GM18868 (cell line): ENCODE measurements around the gene LRRC42.

Experiments used
- ATAC-seq: cut with Tn5 transposase; IDR thresholded peaks from one replicate; pipeline ENCODE4 v1.9.1; 2021; ENCODE audit warnings: mild to moderate bottlenecking, moderate library complexity; ENCODE audit not compliant: unreplicated experiment

Gene LRRC42

DNA sequence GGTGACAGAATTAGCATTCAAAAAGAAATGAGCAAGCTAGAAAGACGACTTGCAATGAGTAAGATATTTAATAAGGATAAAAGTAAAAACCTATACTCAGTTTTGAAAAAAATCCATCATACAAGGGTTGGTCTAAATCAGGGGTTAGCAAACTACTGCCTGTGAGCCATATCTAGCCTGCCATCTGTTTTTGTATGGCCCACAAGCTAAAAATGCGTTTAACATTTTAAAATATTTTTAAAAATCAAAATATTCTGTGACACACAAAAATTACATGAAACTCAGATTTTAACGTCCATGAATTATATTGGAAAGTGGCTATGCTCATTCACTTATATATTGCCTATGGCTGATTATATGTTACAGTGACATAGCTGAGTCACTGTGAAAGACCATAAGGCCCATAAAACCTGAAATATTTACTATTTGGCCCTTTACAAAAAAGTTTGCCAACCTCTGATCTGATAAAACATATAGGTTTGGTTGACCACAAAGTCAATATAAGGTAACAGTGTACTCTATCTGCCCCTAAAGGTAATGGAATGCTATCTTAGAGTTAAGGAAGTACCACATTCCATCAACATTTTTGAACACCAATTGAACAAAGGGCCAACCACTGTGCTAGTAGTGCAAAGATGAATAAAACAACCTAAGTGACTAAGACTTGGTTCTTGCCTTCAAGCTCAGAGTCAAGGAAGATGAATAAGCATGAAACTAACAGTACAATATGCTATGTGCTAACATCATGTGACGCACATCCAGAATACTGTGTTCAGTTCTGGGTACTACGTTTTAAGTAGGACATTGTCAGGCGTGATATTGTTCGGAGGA is 3.8 kb upstream of the LRRC42 start:
- ATAC-seq = no peak

DNA sequence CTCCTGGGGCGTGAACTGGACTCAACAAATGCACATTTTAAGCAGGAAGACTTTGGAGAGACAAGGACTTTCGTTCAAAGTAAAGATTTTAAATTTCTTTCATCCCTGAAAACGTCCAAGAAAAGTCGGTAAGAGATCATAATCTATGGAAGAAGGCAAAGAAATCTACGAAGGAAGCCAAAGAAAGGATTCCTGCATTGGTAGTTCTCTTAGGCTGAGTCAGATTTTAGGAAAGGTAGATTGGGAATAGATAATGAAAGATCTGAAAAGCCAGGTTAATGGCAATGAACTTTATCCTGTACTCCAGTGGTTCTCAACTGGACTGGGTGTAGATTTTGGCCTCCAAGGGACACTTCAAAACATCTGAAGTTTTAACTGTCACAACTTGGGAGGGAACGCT is 3.1 kb upstream of the LRRC42 start:
- ATAC-seq = no peak

DNA sequence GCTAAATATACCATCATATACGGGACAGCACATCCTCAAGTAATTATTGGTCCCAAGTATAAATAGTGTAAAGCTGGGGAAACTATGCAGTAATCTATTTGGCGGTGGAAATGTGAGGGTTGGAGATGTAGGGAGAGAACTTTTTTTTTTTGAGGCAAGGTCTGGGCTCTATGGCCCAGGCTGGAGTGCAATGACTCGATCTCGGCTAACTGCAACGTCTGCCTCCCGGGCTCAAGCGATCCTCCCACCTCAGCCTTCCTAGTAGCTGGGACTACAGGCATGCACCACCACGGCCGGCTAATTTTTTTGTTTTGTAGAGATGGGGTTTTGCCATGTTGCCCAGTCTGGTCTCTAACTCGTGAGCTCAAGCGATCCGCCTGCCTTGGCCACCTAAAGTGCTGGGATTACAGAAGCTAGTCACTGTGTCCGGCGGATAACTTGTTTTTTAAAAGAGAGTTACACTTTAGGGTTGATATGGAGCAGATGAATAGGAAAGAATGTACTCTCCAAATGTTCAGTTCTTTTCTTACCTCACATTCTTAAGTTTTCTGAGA is 2.6 kb upstream of the LRRC42 start:
- no peak for ATAC-seq

DNA sequence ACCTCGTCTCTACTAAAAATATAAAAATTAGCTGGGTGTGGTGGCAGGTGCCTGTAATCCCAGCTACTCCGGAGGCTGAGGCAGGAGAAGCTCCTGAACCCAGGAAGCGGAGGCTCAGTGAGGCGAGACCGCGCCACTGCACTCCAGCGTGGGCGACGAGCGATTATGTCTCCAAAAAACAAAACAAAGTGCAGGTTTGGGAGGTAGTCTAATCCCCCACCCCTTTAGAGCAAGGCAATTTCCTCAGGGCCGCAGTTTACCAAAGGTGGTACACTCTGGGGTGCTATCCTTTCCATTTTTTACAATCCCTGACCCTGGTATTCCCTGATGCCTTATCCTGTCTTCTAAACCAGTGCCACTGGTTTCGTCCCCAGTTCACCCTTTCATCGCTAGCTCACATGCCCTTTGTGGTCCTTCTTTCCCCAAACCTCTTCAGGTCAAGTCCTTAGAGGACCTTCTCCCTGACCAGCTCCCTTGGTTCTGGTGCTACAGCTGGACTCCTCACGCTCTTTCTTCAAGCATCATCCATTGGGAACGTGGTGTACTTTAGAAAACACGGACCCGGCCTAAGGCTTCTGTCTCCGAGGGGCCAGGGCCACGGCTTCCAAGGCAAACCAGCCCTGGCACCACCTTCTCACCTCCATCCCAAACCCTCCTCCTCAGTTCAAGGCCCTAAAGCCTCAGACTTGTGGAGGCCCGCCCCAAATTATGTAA is 1.5 kb upstream of the LRRC42 start:
- no peak for ATAC-seq

DNA sequence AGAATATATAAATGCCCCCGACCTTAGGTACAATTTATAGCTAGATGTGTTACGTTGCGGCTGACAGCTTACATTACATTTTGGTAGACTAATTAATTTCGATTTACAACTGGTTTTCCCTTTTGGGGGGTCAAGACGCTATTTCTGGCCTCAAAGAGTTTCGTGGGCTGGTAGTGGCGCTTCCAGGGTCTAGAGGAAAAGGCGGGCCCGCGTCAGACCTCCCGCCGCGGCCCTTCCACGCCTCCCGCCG is 1.0 kb upstream of the LRRC42 start:
- no peak for ATAC-seq

DNA sequence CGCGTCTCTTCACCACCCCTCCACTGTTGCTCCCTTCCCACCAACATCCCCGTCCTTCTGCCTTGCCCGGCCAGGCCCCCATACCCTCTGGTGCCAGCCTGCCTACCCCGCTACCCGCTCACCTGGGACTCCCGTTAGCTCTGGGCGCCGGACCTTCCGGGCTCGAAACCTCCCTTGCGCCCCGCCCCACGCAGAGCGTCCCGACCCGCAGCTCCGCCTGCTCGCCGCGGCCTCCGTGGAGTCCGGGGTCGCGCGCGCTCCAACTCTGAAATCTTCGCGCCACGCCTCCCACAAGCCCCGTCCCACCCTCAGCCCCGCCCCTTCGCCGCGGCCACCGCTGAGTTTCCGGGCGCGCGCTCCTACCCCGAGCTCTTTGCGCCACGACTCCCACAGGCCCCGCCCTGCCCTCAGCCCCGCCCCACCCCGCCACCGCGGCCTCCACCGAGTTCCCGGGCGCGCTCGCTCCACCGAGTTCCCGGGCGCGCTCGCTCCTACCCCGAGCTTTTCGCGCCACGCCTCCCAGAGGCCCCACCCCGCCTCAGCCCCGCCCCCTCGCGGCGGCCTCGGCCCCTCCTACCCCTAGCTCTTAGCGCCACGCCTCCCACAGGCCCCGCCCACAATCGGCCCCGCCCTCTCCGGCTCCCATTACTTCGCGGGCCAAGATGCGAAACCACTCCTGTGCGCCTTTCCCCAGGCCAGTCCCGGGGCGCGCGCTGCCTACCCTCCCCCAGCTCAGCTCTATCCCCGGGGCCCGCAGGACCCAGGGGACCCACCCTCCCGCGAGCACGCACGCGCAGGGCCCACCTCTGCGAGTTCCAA is 508 bp upstream of the LRRC42 start, which contains the start of gene IFT25:
Gene IFT25 (minus strand): TSS at position 267 of the 819 bp plus-strand sequence. CDS start 5,617 bp downstream, outside the sequence.
- peak; percentile 73 for ATAC-seq

DNA sequence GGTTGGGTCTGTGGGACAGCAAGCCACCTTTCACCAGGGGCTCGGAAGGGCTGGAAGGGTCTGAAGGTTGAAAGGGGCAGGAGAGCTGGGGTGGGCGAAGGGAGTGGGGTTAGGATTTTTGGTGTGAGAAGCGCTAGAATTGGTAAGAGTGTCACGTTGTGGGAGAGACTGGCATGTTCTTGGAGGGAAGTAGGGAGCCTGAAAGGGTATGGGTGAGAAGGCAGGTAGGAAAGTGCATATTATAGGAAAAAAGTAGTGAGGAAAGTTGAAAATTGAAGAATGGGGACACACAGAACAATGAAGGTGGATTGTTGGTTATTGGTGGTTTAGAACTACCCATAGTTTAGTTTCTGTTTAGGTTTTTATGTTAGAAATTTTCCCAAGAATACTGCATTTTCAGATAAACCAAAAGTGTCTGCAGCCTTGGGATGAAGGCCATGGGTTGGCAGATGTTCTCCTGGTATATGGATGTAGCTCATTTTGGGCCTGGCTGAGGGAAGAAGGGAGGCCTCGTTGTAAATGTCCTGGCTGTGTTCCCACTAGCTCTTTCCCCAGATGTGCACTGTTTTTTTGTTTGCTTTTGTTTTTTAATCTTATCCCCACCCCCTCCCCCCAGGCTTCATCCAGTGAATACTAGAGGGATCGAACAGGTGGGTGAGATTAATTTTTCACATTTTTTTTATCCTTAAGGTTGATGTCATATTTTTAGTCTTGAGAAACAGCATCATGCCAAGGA is 1.2 kb downstream of the LRRC42 start:
- ATAC-seq = no peak

DNA sequence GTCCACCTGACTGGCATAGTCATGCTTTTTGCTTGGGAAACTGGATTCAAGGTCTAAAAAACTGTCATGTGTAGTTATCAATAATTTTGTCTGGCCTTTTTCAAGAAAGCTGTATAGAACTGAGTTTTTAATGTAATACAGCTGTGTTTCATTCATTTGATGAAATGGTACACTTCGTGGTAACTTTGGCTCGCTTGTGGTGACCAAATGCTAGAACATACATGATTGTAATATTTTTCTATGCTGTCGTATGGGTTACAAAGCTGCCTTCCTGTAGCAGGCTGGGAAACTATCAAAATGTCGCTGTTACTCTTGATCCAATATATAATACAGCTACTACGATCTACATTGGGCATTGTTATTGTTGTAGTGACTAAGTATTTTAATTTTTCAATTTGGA is 2.1 kb downstream of the LRRC42 start:
- no peak for ATAC-seq

DNA sequence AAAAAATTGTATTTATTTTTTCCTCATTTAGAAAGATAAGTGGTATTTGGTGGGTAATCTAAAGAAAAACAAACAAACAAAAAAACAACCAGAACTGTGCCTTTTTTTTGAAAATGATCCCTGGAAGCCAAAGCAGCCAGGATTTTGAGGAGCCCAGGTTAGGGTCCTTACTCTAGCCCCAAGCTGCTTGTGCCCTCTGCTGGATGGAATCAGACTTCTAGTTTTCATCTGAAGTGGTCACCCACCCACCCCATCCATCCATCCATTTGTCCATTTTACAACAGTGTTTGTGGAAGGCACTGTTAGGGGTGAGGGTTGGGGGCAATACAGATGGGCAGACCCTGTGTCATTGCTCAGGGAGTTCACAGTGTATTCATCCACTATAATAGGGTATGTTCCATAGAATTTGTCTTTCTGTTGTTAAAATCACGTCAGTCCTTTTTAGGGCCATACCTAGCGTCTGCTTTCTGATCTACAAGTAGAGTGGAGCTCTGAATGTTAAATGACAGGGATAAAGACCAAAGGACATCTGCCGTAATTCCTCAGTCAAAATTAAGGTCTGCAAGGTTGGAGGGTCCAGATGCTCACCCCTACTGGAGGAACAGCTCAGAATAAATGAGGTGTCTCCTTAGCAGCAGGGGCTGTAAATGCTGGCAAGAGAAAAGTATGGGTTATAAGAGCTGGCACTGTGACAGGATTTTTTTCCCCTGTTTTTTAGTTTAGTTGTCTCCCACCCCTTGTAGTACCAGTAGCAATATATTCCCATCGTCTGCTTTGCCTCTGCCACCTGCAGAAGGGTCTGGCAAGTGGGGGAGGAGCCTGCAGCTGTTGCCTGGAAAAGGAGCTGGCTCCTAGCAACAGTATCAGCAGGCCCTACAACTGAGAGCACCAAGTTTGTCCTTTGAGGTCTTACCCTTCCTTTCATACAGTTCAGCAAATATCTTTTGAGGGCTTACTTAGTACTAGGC is 3.2 kb downstream of the LRRC42 start:
- no peak for ATAC-seq

DNA sequence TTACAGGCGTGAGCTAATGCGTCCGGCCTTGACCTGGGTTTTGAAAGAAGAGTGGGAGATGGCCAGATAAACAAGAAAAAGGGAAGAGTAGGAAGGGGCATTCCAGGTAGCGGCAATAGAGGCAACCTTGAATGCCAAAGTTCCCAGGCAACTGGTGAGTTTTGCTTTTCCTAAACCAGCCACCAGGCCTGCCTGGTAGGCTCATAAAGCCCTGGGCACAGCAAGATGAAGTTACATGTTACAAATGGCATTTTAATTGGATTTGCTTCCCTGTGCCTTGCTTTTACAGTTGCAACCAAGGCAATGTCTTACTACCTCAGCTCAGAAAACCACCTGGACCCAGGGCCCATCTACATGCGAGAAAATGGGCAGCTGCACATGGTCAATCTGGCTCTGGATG is 5.5 kb downstream of the LRRC42 start:
- ATAC-seq = no peak

DNA sequence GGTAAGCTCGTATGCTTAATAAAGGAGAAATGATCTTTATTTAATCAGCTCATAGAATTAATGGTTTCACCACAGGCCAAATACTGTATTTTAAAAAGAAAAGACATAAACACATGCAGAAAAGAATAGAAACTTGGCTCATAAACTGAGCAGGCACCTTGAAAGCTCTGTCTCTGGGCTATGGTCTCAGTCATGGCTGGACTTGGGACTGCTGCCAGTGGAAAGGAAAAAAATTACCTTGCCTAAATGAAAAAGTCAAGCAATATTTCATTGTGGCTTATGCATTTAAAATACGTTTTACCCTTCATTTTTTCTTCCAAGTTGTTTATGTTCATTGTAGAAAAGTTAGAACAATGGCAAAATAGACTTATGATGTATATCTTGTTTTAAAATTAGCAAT is 8.0 kb downstream of the LRRC42 start:
- ATAC-seq = no peak

DNA sequence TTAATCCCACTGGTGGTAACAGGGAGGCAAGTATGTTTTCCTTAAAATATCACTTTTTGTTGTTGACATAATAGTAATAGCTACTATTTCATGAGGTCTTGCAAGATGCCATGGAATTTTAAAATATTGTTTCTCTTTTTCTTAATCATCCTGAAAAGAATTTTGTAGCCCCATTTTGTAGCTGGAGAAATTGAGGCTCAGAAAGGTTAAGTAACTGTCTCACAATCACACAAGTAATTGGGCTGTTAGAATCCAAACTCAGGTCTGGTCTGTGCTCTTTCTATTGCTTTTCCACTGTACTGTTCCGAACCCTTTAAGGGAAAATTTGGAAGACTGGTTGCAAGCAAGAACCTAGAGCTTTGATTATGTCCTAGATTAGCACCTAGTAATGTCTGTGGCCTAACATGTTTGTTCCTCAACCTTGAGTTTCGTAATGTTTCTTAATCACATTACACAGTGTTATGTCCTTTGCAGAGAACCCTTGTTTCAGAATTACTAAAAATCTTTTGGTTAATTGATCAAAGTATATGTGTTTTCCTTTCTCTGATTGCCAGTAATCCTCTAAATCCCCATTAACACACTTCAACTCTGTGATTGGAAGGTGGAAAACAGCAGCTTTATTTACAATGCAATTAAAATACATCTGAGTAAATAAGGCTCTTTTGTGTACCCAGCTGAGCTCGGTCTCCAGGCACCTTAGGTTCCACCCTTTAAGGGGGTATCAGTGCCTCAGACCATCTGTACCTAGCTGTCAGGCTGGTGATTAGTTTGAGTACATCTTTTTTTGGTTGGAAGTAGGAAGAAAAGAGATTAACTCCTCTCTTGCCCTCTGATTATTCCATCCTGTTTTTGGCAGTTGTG is 10.4 kb downstream of the LRRC42 start:
- no peak for ATAC-seq

DNA sequence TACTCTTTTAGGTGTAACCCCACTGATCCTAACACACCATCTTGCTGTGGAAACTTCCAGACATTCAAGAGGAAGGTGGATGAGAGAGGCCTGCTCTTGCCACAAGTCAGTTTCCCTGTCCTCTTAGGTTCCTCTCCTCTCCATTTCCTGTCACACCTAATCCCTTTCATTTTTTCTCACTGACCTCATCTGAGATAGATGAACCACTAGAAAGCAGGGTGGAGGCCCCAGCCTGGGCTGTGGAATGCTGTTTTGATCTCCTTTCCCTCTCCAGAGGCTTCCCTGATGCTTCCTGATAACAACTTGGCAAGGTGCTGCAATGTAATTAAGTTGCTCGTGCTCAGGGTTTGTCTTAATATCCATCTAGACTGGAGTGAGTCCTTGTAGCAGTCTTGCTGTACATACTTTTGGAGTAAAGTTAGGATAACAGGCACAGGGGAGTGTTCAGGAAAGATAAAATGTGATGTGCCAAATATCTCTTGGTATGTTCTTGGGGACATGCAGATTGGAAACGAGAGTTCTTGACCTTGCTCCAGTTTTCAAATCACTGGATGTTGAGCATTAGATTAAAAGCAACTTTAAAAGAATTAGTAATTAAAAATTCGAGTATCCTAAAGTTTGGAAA is 11.2 kb downstream of the LRRC42 start:
- no peak for ATAC-seq

DNA sequence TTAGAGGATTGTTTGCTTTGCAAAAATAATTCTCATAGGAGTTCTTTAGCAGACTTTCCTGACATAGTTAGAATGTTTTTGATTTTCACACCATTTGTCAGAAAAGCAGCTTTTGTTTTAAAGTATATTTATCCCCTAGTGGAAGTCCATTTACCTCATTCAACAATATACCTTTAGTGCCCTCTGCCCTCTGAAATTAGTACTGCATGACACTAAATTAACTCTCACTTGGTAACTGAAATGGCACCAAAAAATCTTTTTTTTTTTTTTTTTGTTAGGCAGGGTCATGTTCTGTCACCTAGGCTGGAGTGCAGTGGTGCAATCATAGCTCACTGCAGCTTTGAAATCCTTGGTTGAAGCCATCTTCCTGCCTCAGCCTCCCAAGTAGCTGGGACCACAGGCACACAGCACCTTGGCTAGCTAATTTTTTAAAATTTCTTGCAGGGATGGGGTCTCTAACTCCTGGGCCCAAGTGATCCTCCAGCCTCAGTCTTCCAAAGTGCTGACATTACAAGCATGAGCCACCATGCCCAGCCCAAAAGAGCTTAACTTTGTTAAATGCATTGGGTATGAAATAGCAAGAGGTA is 13.6 kb downstream of the LRRC42 start:
- ATAC-seq = no peak

DNA sequence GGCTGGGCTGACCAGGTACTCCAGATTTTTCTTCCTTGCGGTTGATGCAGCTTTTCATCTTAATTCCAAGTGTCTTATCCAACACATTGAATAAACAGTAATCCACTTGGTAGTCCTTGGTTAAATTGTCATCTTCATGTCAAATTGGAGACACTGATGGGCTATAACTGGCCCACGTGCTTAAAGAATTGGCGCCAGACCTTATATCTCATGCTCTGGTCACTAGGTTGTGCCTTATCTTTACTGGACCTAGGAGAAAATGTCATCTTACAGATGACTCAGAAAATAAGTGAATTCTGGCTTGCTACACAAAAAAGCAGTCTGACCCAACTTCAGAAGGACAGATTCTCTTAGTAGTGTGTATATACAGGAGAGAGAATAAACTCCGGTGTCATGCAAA is 16.2 kb downstream of the LRRC42 start:
- ATAC-seq = no peak

DNA sequence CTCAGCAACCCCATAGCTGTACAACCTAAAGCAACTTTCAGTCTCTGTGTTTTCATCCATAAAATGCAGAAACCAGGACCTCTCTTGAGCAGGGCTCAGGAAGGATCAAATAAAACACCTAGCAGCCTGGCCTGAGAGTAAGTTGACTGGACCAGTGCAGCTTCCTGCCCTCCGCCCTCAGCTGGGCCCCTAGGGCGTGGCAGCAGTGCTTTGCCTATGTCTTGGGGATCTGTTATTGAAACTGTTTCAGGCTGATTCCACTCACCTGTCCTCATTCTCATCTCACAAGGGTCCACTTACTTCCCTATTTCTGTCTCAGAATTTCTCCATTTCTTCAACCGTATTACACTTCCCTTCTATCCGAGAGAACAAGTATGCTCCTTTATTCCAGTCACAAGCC is 17.3 kb downstream of the LRRC42 start:
- no peak for ATAC-seq

DNA sequence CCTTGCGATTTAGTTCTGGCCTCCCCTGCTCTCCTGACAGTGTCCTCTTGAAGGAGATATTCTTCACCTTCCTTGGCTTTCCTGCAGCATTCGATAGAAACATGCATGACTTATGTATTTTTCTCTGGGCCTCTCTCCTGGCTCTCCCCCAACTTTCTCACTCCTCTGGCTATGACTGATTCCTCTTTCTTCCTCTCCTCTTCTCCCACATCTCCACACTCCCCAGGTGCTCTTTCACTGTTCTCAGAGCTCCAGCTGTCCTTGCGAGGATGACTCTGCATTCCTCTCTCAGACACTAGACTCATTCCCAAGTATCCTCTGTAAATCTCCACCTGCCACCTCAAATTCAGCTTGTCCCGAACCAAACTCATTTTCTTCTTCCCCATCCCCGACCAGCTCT is 18.0 kb downstream of the LRRC42 start:
- no peak for ATAC-seq

DNA sequence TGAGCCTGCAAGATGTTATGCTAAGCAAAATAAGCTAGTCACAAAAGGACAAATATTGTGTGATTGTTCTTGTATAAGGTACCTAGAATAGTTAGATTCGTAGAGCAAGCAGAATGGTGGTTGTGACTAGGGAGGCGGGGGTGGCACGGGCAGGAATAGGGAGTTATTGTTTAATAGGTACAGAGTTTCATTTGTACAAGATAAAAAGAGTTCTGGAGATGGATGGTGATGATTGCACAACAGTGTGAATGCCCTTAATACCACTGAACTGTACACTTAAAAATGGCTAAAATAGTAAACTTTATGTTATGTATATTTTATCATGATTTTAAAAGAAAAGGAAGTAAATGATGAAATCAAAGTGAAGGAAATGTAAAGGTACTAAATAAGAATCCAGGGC is 20.6 kb downstream of the LRRC42 start:
- ATAC-seq = no peak
